Neural cell (in vitro differentiated cells): ENCODE data around the gene MAD1L1. TPM values are rescaled to one million over a fixed set of nuclear protein-coding genes. Genes with fewer than 3 reads are reported as not detected.

Source experiments
- H2AFZ ChIP-seq: fragments of 200-600, 300-800 bp; sonication (generic), shearing (Covaris generic); 2 replicates; pipeline ENCODE4 v1.6.0; 2014; ENCODE audit warnings: low read depth, mild to moderate bottlenecking, antibody characterized with exemption, low read length, moderate library complexity
- H3F3A ChIP-seq: fragments of 200-600 bp; shearing (Covaris generic); 2 replicates; pipeline ENCODE4 v1.6.1; 2016; ENCODE audit warnings: mild to moderate bottlenecking, moderate library complexity, mixed read lengths, antibody characterized with exemption, low read length; ENCODE audit not compliant: insufficient read depth, poor library complexity, severe bottlenecking
- H3K27ac ChIP-seq: fragments of 200-600, 300-800 bp; sonication (generic), shearing (Covaris generic); 2 replicates; pipeline ENCODE4 v1.5.1; 2014; ENCODE audit warnings: mild to moderate bottlenecking, low read length, moderate library complexity
- H3K27me3 ChIP-seq: fragments of 300-800, 200-600 bp; sonication (generic), shearing (Covaris generic); 2 replicates; pipeline ENCODE4 v1.6.0; 2014; ENCODE audit warnings: mild to moderate bottlenecking, low read depth, low read length, moderate library complexity; ENCODE audit not compliant: insufficient read depth
- H3K36me3 ChIP-seq: fragments of 300-800, 200-600 bp; sonication (generic), shearing (Covaris generic); 2 replicates; pipeline ENCODE4 v1.5.1; 2014; ENCODE audit warnings: mild to moderate bottlenecking, antibody characterized with exemption, low read length, moderate library complexity; ENCODE audit not compliant: insufficient read depth
- H3K4me2 ChIP-seq: fragments of 300-800, 200-600 bp; sonication (generic), shearing (Covaris generic); 2 replicates; pipeline ENCODE4 v1.6.0; 2014; ENCODE audit warnings: mild to moderate bottlenecking, low read length
- H3K4me3 ChIP-seq: fragments of 300-800, 200-600 bp; sonication (generic), shearing (Covaris generic); 2 replicates; pipeline ENCODE4 v1.5.1; 2014; ENCODE audit warnings: mild to moderate bottlenecking, low read length, moderate library complexity
- H3K79me2 ChIP-seq: fragments of 200-600 bp; shearing (Covaris generic); replicated peaks from 2 replicates; pipeline ENCODE4 v1.6.0; 2014; ENCODE audit warnings: mild to moderate bottlenecking, low read length, moderate library complexity; ENCODE audit not compliant: insufficient read depth
- H3K9ac ChIP-seq: fragments of 300-800, 200-600 bp; sonication (generic), shearing (Covaris generic); 2 replicates; pipeline ENCODE4 v1.6.1; 2016; ENCODE audit warnings: mild to moderate bottlenecking, low read length, mixed read lengths
- H3K9me2 ChIP-seq: fragments of 200-600 bp; shearing (Covaris generic); 2 replicates; pipeline ENCODE4 v1.6.1; 2016; ENCODE audit warnings: mild to moderate bottlenecking, low read length, mixed read lengths; ENCODE audit not compliant: insufficient read depth
- H3K9me3 ChIP-seq: fragments of 200-600, 300-800 bp; sonication (generic), shearing (Covaris generic); 2 replicates; pipeline ENCODE4 v1.6.1; 2016; ENCODE audit warnings: mild to moderate bottlenecking, mixed run types, low read length, moderate library complexity, mixed read lengths
- H4K20me1 ChIP-seq: fragments of 200-600 bp; shearing (Covaris generic); 2 replicates; pipeline ENCODE4 v1.6.1; 2016; ENCODE audit warnings: mild to moderate bottlenecking, mixed run types; ENCODE audit not compliant: insufficient read depth
- EP300 ChIP-seq: fragments of 450-650 bp; conservative IDR thresholded peaks from 2 replicates; pipeline ENCODE4 v1.6.1; 2014; ENCODE audit warnings: antibody characterized with exemption, mild to moderate bottlenecking, moderate library complexity; ENCODE audit not compliant: poor library complexity, severe bottlenecking
- EZH2 ChIP-seq: fragments of 200-600, 300-800 bp; shearing (Covaris generic), sonication (generic); IDR thresholded peaks from 2 replicates; pipeline ENCODE4 v1.6.1; 2014; ENCODE audit warnings: antibody characterized with exemption, low read length, borderline replicate concordance, mild to moderate bottlenecking; ENCODE audit not compliant: insufficient read depth, poor library complexity, severe bottlenecking
- MXI1 ChIP-seq: fragments of 450-650 bp; conservative IDR thresholded peaks from 2 replicates; pipeline ENCODE4 v1.6.1; 2014; ENCODE audit warnings: antibody characterized with exemption, mild to moderate bottlenecking; ENCODE audit not compliant: poor library complexity, severe bottlenecking
- POLR2AphosphoS5 ChIP-seq: IDR thresholded peaks from 2 replicates; pipeline ENCODE4 v1.6.1; 2012
- RAD21 ChIP-seq: fragments of 450-650 bp; conservative IDR thresholded peaks from 2 replicates; pipeline ENCODE4 v1.6.1; 2014; ENCODE audit warnings: antibody characterized with exemption, mild to moderate bottlenecking, moderate library complexity
- SMC3 ChIP-seq: fragments of 450-650 bp; conservative IDR thresholded peaks from 2 replicates; pipeline ENCODE4 v1.6.1; 2014; ENCODE audit warnings: antibody characterized with exemption, mild to moderate bottlenecking, moderate library complexity; ENCODE audit not compliant: poor library complexity
- TAF1 ChIP-seq: IDR thresholded peaks from 2 replicates; pipeline ENCODE4 v1.6.1; 2012; ENCODE audit warnings: low read depth
- polyA plus RNA-seq: library from polyadenylated mRNA; depleted of rRNA; stranded (reverse); fragments of >200 nt; gene quantifications from 2 replicates; pipeline ENCODE4 v1.2.3, GENCODE V29; 2014
- TF ChIP-seq, protein P1 (sequence below): fragments of 450-650 bp; IDR thresholded peaks from 2 replicates; pipeline ENCODE4 v1.5.1; 2014; ENCODE audit warnings: antibody characterized with exemption, mild to moderate bottlenecking, moderate library complexity; ENCODE audit not compliant: poor library complexity, severe bottlenecking
- TF ChIP-seq, protein P2 (sequence below): IDR thresholded peaks from 2 replicates; pipeline ENCODE4 v1.6.1; 2012; ENCODE audit warnings: borderline replicate concordance

MAD1L1 gene
- polyA plus RNA-seq, 1 donor from 2014 or later: 31.4 TPM

DNA sequence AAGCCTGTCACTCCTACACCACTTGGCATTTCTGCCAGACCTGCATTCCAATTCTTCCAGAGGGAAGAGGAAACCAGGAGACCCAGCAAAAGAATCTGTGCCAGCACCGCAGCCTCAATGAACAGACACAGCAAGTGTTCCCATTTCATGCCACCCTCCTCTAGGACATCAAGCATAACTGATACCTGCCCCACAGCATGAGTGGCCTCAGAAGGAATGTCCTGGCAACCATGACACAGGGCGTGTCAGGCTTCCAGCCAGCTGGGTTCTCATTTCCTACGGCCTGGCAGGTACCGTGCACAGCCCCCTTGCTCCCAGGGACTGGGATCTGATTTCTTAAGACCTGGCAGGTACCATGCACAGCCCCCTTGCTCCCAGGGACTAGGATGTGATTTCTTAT is 7.8 kb downstream of the MAD1L1 start:
- Histone ChIP-seq H4K20me1 (no peaks in the 10 kb centered on the region), H3K36me3 (no peaks in the 10 kb centered on the region), H3K4me2 (no peak overlapping the region), H3K27me3 (no peaks in the 10 kb centered on the region), H3K27ac (no peak overlapping the region), H3K9ac (no peak overlapping the region), H2AFZ (no peak overlapping the region), H3F3A (no peaks in the 10 kb centered on the region), H3K9me2 (no peaks in the 10 kb centered on the region), H3K9me3 (no peaks in the 10 kb centered on the region), H3K4me3 (no peak overlapping the region), H3K79me2 (no peaks in the 10 kb centered on the region)
- no peak for TF ChIP-seq EP300
- no peak for TF ChIP-seq RAD21
- TF ChIP-seq, protein P1, sequence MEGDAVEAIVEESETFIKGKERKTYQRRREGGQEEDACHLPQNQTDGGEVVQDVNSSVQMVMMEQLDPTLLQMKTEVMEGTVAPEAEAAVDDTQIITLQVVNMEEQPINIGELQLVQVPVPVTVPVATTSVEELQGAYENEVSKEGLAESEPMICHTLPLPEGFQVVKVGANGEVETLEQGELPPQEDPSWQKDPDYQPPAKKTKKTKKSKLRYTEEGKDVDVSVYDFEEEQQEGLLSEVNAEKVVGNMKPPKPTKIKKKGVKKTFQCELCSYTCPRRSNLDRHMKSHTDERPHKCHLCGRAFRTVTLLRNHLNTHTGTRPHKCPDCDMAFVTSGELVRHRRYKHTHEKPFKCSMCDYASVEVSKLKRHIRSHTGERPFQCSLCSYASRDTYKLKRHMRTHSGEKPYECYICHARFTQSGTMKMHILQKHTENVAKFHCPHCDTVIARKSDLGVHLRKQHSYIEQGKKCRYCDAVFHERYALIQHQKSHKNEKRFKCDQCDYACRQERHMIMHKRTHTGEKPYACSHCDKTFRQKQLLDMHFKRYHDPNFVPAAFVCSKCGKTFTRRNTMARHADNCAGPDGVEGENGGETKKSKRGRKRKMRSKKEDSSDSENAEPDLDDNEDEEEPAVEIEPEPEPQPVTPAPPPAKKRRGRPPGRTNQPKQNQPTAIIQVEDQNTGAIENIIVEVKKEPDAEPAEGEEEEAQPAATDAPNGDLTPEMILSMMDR: no peak
- no peak for TF ChIP-seq SMC3
- no peak for TF ChIP-seq EZH2
- no peak for TF ChIP-seq POLR2AphosphoS5
- TF ChIP-seq TAF1: no peak
- TF ChIP-seq MXI1: no peak
- TF ChIP-seq, protein P2, sequence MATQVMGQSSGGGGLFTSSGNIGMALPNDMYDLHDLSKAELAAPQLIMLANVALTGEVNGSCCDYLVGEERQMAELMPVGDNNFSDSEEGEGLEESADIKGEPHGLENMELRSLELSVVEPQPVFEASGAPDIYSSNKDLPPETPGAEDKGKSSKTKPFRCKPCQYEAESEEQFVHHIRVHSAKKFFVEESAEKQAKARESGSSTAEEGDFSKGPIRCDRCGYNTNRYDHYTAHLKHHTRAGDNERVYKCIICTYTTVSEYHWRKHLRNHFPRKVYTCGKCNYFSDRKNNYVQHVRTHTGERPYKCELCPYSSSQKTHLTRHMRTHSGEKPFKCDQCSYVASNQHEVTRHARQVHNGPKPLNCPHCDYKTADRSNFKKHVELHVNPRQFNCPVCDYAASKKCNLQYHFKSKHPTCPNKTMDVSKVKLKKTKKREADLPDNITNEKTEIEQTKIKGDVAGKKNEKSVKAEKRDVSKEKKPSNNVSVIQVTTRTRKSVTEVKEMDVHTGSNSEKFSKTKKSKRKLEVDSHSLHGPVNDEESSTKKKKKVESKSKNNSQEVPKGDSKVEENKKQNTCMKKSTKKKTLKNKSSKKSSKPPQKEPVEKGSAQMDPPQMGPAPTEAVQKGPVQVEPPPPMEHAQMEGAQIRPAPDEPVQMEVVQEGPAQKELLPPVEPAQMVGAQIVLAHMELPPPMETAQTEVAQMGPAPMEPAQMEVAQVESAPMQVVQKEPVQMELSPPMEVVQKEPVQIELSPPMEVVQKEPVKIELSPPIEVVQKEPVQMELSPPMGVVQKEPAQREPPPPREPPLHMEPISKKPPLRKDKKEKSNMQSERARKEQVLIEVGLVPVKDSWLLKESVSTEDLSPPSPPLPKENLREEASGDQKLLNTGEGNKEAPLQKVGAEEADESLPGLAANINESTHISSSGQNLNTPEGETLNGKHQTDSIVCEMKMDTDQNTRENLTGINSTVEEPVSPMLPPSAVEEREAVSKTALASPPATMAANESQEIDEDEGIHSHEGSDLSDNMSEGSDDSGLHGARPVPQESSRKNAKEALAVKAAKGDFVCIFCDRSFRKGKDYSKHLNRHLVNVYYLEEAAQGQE: no peak

- Histone ChIP-seq H3K27ac (no peak overlapping the region), H3K27me3 (no peaks in the 10 kb centered on the region), H3K4me2 (no peak overlapping the region), H3K4me3 (no peak overlapping the region), H3K36me3 (no peaks in the 10 kb centered on the region), H3F3A (no peaks in the 10 kb centered on the region), H3K9me3 (no peaks in the 10 kb centered on the region), H3K9me2 (no peaks in the 10 kb centered on the region), H2AFZ (no peak overlapping the region), H4K20me1 (no peaks in the 10 kb centered on the region), H3K79me2 (no peaks in the 10 kb centered on the region), H3K9ac (no peak overlapping the region)
- no peak for TF ChIP-seq RAD21
- TF ChIP-seq, protein P1: no peak
Measured at GRCh38 chr7:2224491-2224928, 8.2 kb downstream of the MAD1L1 start.
